A549 (cell line): ENCODE results near the gene EXOSC5. TPM values are rescaled to one million over a fixed set of nuclear protein-coding genes. Genes with fewer than 3 reads are reported as not detected.

ENCODE experiments used
- ATAC-seq, 2 experiments: fragments of 200-7000 bp in 1 of 2; fragments of >200 bp in 1 of 2; cut with Nextera tagmentation in 1 of 2; cut with Tn5 transposase in 1 of 2; 3 replicates each; pipeline versions ENCODE4 v1.8.0 to v1.9.1; 2018 to 2020; ENCODE audit warnings: mild to moderate bottlenecking in 1 of 2, moderate library complexity in 1 of 2
- CTCF ChIA-PET: fragments of 300-600 bp; sonication (Branson Sonifier 250); formaldehyde crosslinking; extraction: SDS; loops from one replicate; lab custom pipeline; 2021; ENCODE audit warnings: antibody characterized with exemption, inconsistent platforms; lab: Yijun Ruan, JAX
- POLR2A ChIA-PET: fragments of 350-600 bp; formaldehyde crosslinking; extraction: SDS; loops from one replicate; lab custom pipeline; 2021; ENCODE audit warnings: antibody characterized with exemption, inconsistent platforms; lab: Yijun Ruan, JAX
- DNase-seq, 2 experiments: peaks; one replicate each; pipeline versions ENCODE4 v3.0.0 to v3.0.0-alpha.2; 2011 to 2016; ENCODE audit warnings: low read depth in 1 of 2, low spot score in 1 of 2
- FAIRE-seq: peaks from 2 replicates; lab custom pipeline; 2011; peaks lifted over from hg19 to GRCh38; lab: Jason Lieb, UNC
- H3K27ac ChIP-seq, 2 experiments: fragments of >200 bp; sonication (Bioruptor Twin); formaldehyde crosslinking; 3 replicates each; pipeline ENCODE4 v1.5.1; 2016 to 2017
- H3K4me1 ChIP-seq: fragments of >200 bp; sonication (Bioruptor Twin); formaldehyde crosslinking; 3 replicates; pipeline ENCODE4 v1.6.1; 2016
- H3K4me2 ChIP-seq: fragments of >200 bp; sonication (Bioruptor Twin); formaldehyde crosslinking; 3 replicates; pipeline ENCODE4 v1.6.1; 2016
- H3K4me3 ChIP-seq: fragments of >200 bp; sonication (Bioruptor Twin); formaldehyde crosslinking; 3 replicates; pipeline ENCODE4 v1.5.1; 2016
- H3K9me3 ChIP-seq: fragments of >200 bp; sonication (Bioruptor Twin); formaldehyde crosslinking; 3 replicates; pipeline ENCODE4 v1.6.1; 2016
- BHLHE40 ChIP-seq: IDR thresholded peaks from 2 replicates; pipeline ENCODE4 v1.6.1; 2012; ENCODE audit warnings: low read depth, low read length, inconsistent platforms
- CBX8 ChIP-seq: fragments of 200-600 bp; sonication (generic); IDR thresholded peaks from 2 replicates; pipeline ENCODE4 v1.6.1; 2016
- CHD2 ChIP-seq: fragments of 150-350 bp; IDR thresholded peaks from 2 replicates; pipeline ENCODE4 v1.6.1; 2014; ENCODE audit warnings: low read length; ENCODE audit not compliant: partially characterized antibody
- EP300 ChIP-seq, 2 experiments: fragments of >200 bp; sonication (Bioruptor Twin); formaldehyde crosslinking; IDR thresholded peaks; 2 replicates in 1 of 2; 3 replicates in 1 of 2; pipeline ENCODE4 v1.6.1; 2016 to 2017
- ESRRA ChIP-seq: fragments of 150-350 bp; IDR thresholded peaks from 2 replicates; pipeline ENCODE4 v1.6.1; 2014; ENCODE audit warnings: mild to moderate bottlenecking, low read length, borderline replicate concordance
- FOSL2 ChIP-seq, 2 experiments: fragments of 450-650 bp in 1 of 2; fragments of >200 bp in 1 of 2; sonication (Bioruptor Twin) in 1 of 2; formaldehyde crosslinking; IDR thresholded peaks; 2 replicates each; pipeline versions ENCODE4 v1.5.0 to v1.6.1; 2016 to 2020; ENCODE audit warnings: mild to moderate bottlenecking in 1 of 2, moderate library complexity in 1 of 2
- GATA3 ChIP-seq: IDR thresholded peaks from 2 replicates; pipeline ENCODE4 v1.6.1; 2012; ENCODE audit warnings: borderline replicate concordance
- HDAC2 ChIP-seq: fragments of 200-600 bp; sonication (generic); IDR thresholded peaks from 2 replicates; pipeline ENCODE4 v1.6.1; 2016
- HOXA7 ChIP-seq: fragments of 250-450 bp; sonication (Bioruptor Pico); IDR thresholded peaks from 2 replicates; pipeline ENCODE4 v1.5.0; 2020; ENCODE audit warnings: mild to moderate bottlenecking, moderate library complexity
- JUN ChIP-seq, 2 experiments: fragments of >200 bp; sonication (Bioruptor Twin); formaldehyde crosslinking; IDR thresholded peaks; 2 replicates in 1 of 2; 3 replicates in 1 of 2; pipeline ENCODE4 v1.6.1; 2016 to 2017
- JUNB ChIP-seq: fragments of >200 bp; sonication (Bioruptor Twin); formaldehyde crosslinking; IDR thresholded peaks from 2 replicates; pipeline ENCODE4 v1.6.1; 2016
- MAZ ChIP-seq: fragments of 150-350 bp; IDR thresholded peaks from 2 replicates; pipeline ENCODE4 v1.6.1; 2014; ENCODE audit warnings: antibody characterized with exemption, low read depth, low read length, borderline replicate concordance
- NR3C1 ChIP-seq: fragments of >200 bp; sonication (Bioruptor Twin); formaldehyde crosslinking; IDR thresholded peaks from 3 replicates; pipeline ENCODE4 v1.6.1; 2017
- PHF8 ChIP-seq: fragments of 200-600 bp; sonication (generic); IDR thresholded peaks from 2 replicates; pipeline ENCODE4 v1.6.1; 2016; ENCODE audit warnings: low read depth, mild to moderate bottlenecking, antibody characterized with exemption, moderate library complexity, borderline replicate concordance
- RAD21 ChIP-seq, 2 experiments: fragments of >200 bp in 1 of 2; sonication (Bioruptor Twin) in 1 of 2; formaldehyde crosslinking in 1 of 2; IDR thresholded peaks in 1 of 2; conservative IDR thresholded peaks in 1 of 2; 2 replicates in 1 of 2; 3 replicates in 1 of 2; pipeline ENCODE4 v1.6.1; 2012 to 2018; ENCODE audit warnings: inconsistent platforms in 1 of 2
- TFCP2L1 ChIP-seq: fragments of 250-450 bp; sonication (Bioruptor Pico); IDR thresholded peaks from 2 replicates; pipeline ENCODE4 v1.5.0; 2021; ENCODE audit warnings: mild to moderate bottlenecking
- ZC3H11A ChIP-seq: fragments of 450-650 bp; IDR thresholded peaks from 2 replicates; pipeline ENCODE4 v1.6.1; 2014; ENCODE audit warnings: antibody characterized with exemption, mild to moderate bottlenecking
- ZFP36 ChIP-seq: fragments of 450-650 bp; IDR thresholded peaks from 2 replicates; pipeline ENCODE4 v1.6.1; 2014; ENCODE audit warnings: borderline replicate concordance; ENCODE audit not compliant: partially characterized antibody
- ZNF302 ChIP-seq: fragments of 250-450 bp; sonication (Bioruptor Pico); IDR thresholded peaks from 2 replicates; pipeline ENCODE4 v1.9.0; 2021; ENCODE audit warnings: inconsistent platforms, mild to moderate bottlenecking, moderate library complexity
- ZSCAN20 ChIP-seq: fragments of 250-450 bp; sonication (Bioruptor Pico); IDR thresholded peaks from 2 replicates; pipeline ENCODE4 v1.8.0; 2022; ENCODE audit warnings: mild to moderate bottlenecking, moderate library complexity
- WGBS: methylation state at CpG from one replicate; pipeline ENCODE4 v1.1.6; 2017; ENCODE audit errors: missing lambda C conversion rate; 5-methylcytosine and 5-hydroxymethylcytosine counted together
- polyA plus RNA-seq, 4 experiments: library from polyadenylated mRNA; depleted of rRNA in 3 of 4; stranded (reverse); fragments of >200 nt; fragmentation: RNase III in 1 of 4; extraction: RNeasy Plus Mini Kit Qiagen cat#74134 plus additional on column Dnase treatment in 1 of 4; gene quantifications; 2 replicates in 3 of 4; 3 replicates in 1 of 4; pipeline ENCODE4 v1.2.3, GENCODE V29; 2011 to 2017
- TF ChIP-seq, protein P1 (sequence below): IDR thresholded peaks from 2 replicates; pipeline ENCODE4 v1.6.1; 2012
- TF ChIP-seq, protein P2 (sequence below): IDR thresholded peaks from 2 replicates; pipeline ENCODE4 v1.6.1; 2012
- TF ChIP-seq, protein P3 (sequence below): IDR thresholded peaks from 2 replicates; pipeline ENCODE4 v1.6.1; 2012; ENCODE audit warnings: low read depth, borderline replicate concordance
- TF ChIP-seq, protein P4 (sequence below): fragments of 150-350 bp; IDR thresholded peaks from 2 replicates; pipeline ENCODE4 v1.6.1; 2014; ENCODE audit warnings: low read depth, mild to moderate bottlenecking, low read length

Gene EXOSC5
- polyA plus RNA-seq, 2 of the 4 experiments (the other 2 are of a cell fraction) = 63.7 to 109 TPM

DNA sequence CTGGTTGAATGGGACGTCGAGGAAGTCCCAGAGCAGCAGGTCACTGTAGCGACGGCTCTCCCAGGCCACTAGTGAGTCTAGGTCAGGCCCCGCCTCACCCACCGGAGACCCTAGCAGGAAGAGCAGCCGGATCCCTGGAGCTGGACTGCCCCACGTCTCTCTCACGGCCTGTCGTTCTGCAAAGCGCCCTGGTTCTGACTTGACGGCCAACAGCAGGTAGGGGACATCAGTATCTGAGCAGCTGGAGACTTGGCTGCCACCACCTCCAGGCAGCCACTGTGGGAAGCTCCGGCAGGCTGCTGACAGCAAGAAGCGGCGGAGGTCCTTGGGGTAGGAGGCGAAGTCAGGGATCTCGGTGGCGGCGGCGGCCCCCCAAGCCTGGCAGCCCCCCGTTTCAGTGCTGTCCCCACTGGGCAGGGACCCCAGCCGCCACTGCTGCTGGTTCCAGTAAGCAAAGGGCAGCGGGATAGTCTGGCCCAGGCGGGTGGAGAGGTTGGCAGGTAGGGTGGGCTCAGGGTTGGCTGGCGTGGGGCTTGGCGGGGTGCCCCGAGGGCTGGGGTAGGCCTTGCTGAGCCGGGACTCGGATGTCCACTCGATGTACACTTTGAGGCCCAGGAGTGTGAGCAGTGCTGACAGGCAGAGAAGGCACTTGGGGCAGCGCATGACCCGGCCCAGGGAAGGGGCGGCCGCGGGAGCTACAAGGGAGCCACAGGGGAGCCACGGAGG, 29.1 kb upstream of the EXOSC5 start:
- H3K4me2 ChIP-seq = no peak overlapping the region
- ATAC-seq (no peak; a peak in 1 of 6 replicates), FAIRE-seq (no peak), DNase-seq (no peak)
- no peaks in the 10 kb centered on the region for H3K9me3 ChIP-seq
- WGBS = 93% methylated on average over 36 of the region's 36 CpGs
- ChIA-PET POLR2A (interaction anchor here (1.9 kb wide), 1 partner anchor 13 kb away, joined by 8 read pairs; the partner anchor contains the start of gene DMAC2), CTCF (interaction anchor here (0.9 to 8.1 kb wide), 9 partner anchors 9 to 144 kb away, joined by 3 to 52 read pairs (median 6); partner anchors contain the start of gene DMAC2)
- no peak for TF ChIP-seq ESRRA
- TF ChIP-seq CHD2 = no peak
- no peak for TF ChIP-seq HDAC2
- TF ChIP-seq ZNF302 (CRISPR knock-in tag) = no peak
- no peak for TF ChIP-seq TFCP2L1 (CRISPR knock-in tag)
- TF ChIP-seq, protein P1, sequence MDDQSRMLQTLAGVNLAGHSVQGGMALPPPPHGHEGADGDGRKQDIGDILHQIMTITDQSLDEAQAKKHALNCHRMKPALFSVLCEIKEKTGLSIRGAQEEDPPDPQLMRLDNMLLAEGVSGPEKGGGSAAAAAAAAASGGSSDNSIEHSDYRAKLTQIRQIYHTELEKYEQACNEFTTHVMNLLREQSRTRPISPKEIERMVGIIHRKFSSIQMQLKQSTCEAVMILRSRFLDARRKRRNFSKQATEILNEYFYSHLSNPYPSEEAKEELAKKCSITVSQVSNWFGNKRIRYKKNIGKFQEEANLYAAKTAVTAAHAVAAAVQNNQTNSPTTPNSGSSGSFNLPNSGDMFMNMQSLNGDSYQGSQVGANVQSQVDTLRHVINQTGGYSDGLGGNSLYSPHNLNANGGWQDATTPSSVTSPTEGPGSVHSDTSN = no peak
- TF ChIP-seq FOSL2 (IDR thresholded peaks at IDR 0.05) = no peak
- TF ChIP-seq FOSL2 (CRISPR knock-in tag; IDR thresholded peaks at IDR 0.05) = no peak
- no peak for TF ChIP-seq ZFP36
- TF ChIP-seq NR3C1 = no peak
- TF ChIP-seq JUN (IDR thresholded peaks at IDR 0.05) = no peak
- TF ChIP-seq RAD21 (conservative IDR thresholded peaks at IDR 0.05 in 1 of 2, IDR thresholded peaks at IDR 0.05 in 1 of 2) = no peak
- no peak for TF ChIP-seq HOXA7 (CRISPR knock-in tag)
- TF ChIP-seq BHLHE40 = no peak
- TF ChIP-seq JUNB = no peak
- TF ChIP-seq MAZ = no peak
- TF ChIP-seq, protein P2, sequence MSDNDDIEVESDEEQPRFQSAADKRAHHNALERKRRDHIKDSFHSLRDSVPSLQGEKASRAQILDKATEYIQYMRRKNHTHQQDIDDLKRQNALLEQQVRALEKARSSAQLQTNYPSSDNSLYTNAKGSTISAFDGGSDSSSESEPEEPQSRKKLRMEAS = no peak
- no peak for TF ChIP-seq PHF8
- no peak for TF ChIP-seq CBX8
- TF ChIP-seq, protein P3, sequence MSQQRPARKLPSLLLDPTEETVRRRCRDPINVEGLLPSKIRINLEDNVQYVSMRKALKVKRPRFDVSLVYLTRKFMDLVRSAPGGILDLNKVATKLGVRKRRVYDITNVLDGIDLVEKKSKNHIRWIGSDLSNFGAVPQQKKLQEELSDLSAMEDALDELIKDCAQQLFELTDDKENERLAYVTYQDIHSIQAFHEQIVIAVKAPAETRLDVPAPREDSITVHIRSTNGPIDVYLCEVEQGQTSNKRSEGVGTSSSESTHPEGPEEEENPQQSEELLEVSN = no peak
- H3K4me1 ChIP-seq = no peaks in the 10 kb centered on the region
- no peak overlapping the region for H3K27ac ChIP-seq
- no peak overlapping the region for H3K4me3 ChIP-seq

DNA sequence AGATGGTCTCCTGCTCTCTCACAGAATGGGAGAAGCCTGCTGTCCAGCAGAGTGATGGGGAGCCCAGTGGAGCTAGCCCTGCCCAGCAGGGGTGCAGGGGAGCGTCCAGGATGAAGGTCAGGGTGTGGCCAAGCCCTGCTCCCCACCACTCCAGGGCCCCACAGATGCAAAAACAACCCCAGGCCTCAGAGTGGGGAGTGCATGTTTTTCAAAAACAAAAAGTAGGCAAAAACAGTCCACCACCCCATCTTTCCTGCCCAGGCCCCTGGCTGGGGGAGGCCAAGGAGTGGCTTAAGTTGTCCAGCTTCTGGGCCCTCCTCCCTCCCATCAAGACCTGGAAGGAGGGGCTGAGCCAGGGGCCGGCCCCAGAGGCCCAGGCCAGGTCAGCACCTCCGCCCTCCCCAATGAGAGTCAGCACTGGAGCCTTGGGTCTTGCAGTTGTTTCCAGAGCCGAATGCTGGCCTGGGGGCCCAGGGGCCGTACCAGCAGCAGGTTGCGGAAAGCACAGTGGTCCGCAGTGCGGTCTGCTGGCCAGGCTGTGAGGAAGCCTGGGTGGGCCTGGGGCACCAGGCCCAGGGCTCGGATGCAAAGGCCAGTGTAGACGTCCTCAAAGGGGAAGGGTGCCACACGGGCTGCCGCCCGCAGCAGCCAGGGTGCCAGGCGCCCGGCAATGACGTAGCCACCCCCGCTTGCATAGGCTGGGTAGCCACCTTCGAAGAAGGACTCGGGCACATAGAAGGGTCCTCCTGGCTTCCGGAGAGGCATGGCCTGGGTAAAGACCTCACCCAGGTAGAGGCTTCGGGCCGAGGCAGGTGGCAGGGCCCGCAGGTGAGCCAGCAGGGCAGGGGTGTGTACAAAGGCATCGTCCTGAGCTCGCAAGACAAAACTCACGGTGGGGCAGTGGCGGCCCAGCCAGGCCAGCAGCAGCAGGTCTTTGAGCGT, 28.3 kb upstream of the EXOSC5 start:
- ATAC-seq (no peak), FAIRE-seq (no peak), DNase-seq (no peak)
- H3K4me3 ChIP-seq = no peak overlapping the region
- TF ChIP-seq NR3C1 (no peak), GATA3 (no peak), ZSCAN20 (CRISPR knock-in tag) (no peak), EP300 (IDR thresholded peaks at IDR 0.05) (no peak), ZC3H11A (no peak)
- TF ChIP-seq, protein P4, sequence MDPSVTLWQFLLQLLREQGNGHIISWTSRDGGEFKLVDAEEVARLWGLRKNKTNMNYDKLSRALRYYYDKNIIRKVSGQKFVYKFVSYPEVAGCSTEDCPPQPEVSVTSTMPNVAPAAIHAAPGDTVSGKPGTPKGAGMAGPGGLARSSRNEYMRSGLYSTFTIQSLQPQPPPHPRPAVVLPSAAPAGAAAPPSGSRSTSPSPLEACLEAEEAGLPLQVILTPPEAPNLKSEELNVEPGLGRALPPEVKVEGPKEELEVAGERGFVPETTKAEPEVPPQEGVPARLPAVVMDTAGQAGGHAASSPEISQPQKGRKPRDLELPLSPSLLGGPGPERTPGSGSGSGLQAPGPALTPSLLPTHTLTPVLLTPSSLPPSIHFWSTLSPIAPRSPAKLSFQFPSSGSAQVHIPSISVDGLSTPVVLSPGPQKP = no peak
- no peaks in the 10 kb centered on the region for H3K9me3 ChIP-seq
- ChIA-PET CTCF (interaction anchor here (0.6 to 3.8 kb wide), 9 partner anchors 8 to 145 kb away, joined by 3 to 13 read pairs (median 5); partner anchors contain the start of gene DMAC2), POLR2A (interaction anchor here (1.2 to 1.9 kb wide), 2 partner anchors 14 to 61 kb away, joined by 6 to 8 read pairs; partner anchors contain the start of gene DMAC2)
- H3K4me2 ChIP-seq = no peak overlapping the region
- 93% methylated on average over 28 of the region's 28 CpGs for WGBS
- no peaks in the 10 kb centered on the region for H3K4me1 ChIP-seq
- no peak overlapping the region for H3K27ac ChIP-seq
